ENCODE results near the gene ZC3H12D. TPM values are rescaled to one million over a fixed set of nuclear protein-coding genes. Genes with fewer than 3 reads are reported as not detected.

ZC3H12D gene
- polyA plus RNA-seq, 1 of the 3 experiments (the other 2 are of a cell fraction), result 0.03 TPM

DNA sequence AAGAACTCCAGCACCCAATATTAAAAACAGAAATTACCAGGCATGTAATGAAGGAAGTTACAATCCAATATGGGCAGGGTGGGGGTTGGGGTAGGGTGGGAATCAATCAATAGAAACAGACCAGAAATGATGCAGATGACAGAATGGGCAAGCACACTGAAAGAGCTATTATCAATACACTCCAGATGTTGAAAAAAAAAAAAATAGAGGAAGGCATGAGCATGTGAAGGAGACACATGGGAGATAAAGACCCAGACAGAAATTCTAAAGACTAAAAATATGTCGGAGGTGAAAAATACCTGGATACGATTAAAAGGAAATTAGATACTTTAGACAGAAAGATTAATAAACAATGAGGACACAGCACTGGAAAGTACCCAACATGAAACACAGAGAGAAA, 19.1 kb upstream of the ZC3H12D start:
- no peaks in the 10 kb centered on the region for H4K20me1 ChIP-seq (ENCODE audit: insufficient read depth)
- H3K4me2 ChIP-seq, result no peak overlapping the region
- peaks cover 14% of the 10 kb centered on the region for H3F3A ChIP-seq (replicated peaks; ENCODE audit: insufficient read depth)
- TF ChIP-seq GABPA (IDR thresholded peaks at IDR 0.05; ENCODE audit: low read depth) (no peak), RXRA (IDR thresholded peaks at IDR 0.05; ENCODE audit: borderline replicate concordance, low read depth) (no peak), ELF1 (IDR thresholded peaks at IDR 0.05) (no peak), EZH2phosphoT487 (IDR thresholded peaks at IDR 0.05; ENCODE audit: borderline replicate concordance, low read depth) (no peak), SMC3 (IDR thresholded peaks at IDR 0.05; ENCODE audit: low read depth, low read length) (no peak)
- TF ChIP-seq, protein P1, sequence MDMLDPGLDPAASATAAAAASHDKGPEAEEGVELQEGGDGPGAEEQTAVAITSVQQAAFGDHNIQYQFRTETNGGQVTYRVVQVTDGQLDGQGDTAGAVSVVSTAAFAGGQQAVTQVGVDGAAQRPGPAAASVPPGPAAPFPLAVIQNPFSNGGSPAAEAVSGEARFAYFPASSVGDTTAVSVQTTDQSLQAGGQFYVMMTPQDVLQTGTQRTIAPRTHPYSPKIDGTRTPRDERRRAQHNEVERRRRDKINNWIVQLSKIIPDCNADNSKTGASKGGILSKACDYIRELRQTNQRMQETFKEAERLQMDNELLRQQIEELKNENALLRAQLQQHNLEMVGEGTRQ (IDR thresholded peaks at IDR 0.05; ENCODE audit: borderline replicate concordance, low read depth, low read length), result no peak
- TF ChIP-seq, protein P2, sequence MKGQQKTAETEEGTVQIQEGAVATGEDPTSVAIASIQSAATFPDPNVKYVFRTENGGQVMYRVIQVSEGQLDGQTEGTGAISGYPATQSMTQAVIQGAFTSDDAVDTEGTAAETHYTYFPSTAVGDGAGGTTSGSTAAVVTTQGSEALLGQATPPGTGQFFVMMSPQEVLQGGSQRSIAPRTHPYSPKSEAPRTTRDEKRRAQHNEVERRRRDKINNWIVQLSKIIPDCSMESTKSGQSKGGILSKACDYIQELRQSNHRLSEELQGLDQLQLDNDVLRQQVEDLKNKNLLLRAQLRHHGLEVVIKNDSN (IDR thresholded peaks at IDR 0.05; ENCODE audit: borderline replicate concordance, low read depth), result no peak
- ChIA-PET CTCF (interaction anchor here (1.1 to 7.7 kb wide), 3 partner anchors 13 to 475 kb away, joined by 4 to 44 read pairs (median 9); no protein-coding TSS in a partner anchor), POLR2A (no interaction called here)
- WGBS (ENCODE audit: low lambda C conversion rate), result 89% methylated on average over 2 of the region's 2 CpGs
- peaks cover 25 to 35% of the 10 kb centered on the region in 2 experiments for H3K36me3 ChIP-seq (replicated peaks in 1 of 2; ENCODE audit: control insufficient read depth in 1 of 2, insufficient read depth in 2 of 2, low read length in 1 of 2)
- H3K9me2 ChIP-seq, result no peaks in the 10 kb centered on the region
- H3K27me3 ChIP-seq (ENCODE audit: insufficient read depth), result no peaks in the 10 kb centered on the region
- no peaks in the 10 kb centered on the region; a peak in 1 of 4 replicates for H3K4me1 ChIP-seq (ENCODE audit: control insufficient read depth in 1 of 2, insufficient read depth in 2 of 2, low read depth in 1 of 2, low read length in 1 of 2)
- peaks cover 4% of the 10 kb centered on the region; the same call in 1 of the 2 replicates for H3K79me2 ChIP-seq (ENCODE audit: insufficient read depth)
- DNase-seq, result no peak
- no peak overlapping the region for H3K4me3 ChIP-seq (ENCODE audit: low read depth in 2 of 2, low read length in 1 of 2)
- H3K9ac ChIP-seq, result no peak overlapping the region
- no peaks in the 10 kb centered on the region for H3K9me3 ChIP-seq
- H3K27ac ChIP-seq (ENCODE audit: low read depth in 2 of 2, low read length in 1 of 2), result no peak overlapping the region
- no peak overlapping the region for H2AFZ ChIP-seq (ENCODE audit: low read depth)

- H3K27ac ChIP-seq (ENCODE audit: low read depth in 2 of 2, low read length in 1 of 2), result no peak overlapping the region
- H3K9me3 ChIP-seq, result no peaks in the 10 kb centered on the region
- ChIA-PET POLR2A (interaction anchor here (0.6 kb wide), 1 partner anchor 43 kb away, joined by 3 read pairs; the partner anchor contains the start of gene PPIL4), CTCF (interaction anchor here (1.6 to 7.7 kb wide), 2 partner anchors 13 to 72 kb away, joined by 9 to 44 read pairs; no protein-coding TSS in a partner anchor)
- 93% methylated on average over 2 of the region's 2 CpGs for WGBS (ENCODE audit: low lambda C conversion rate)
- H3K9ac ChIP-seq, result no peak overlapping the region
- no peaks in the 10 kb centered on the region for H3K4me1 ChIP-seq (ENCODE audit: control insufficient read depth in 1 of 2, insufficient read depth in 2 of 2, low read depth in 1 of 2, low read length in 1 of 2)
- H3K79me2 ChIP-seq (ENCODE audit: insufficient read depth), result peaks cover 4% of the 10 kb centered on the region; the same call in 1 of the 2 replicates
- H2AFZ ChIP-seq (ENCODE audit: low read depth), result no peak overlapping the region
- H3F3A ChIP-seq (replicated peaks; ENCODE audit: insufficient read depth), result peaks cover 18% of the 10 kb centered on the region
- H3K27me3 ChIP-seq (ENCODE audit: insufficient read depth), result no peaks in the 10 kb centered on the region
- H3K4me3 ChIP-seq (ENCODE audit: low read depth in 2 of 2, low read length in 1 of 2), result no peak overlapping the region
- TF ChIP-seq EZH2phosphoT487 (IDR thresholded peaks at IDR 0.05; ENCODE audit: borderline replicate concordance, low read depth), result no peak
- no peak for TF ChIP-seq FOXM1 (IDR thresholded peaks at IDR 0.05; ENCODE audit: low read depth)
- TF ChIP-seq RAD21 (IDR thresholded peaks at IDR 0.05; ENCODE audit: low read length), result no peak
- TF ChIP-seq MEF2A (IDR thresholded peaks at IDR 0.05; ENCODE audit: borderline replicate concordance, low read depth), result no peak
- no peak for TF ChIP-seq GABPA (IDR thresholded peaks at IDR 0.05; ENCODE audit: low read depth)
- no peak for TF ChIP-seq NFIC (IDR thresholded peaks at IDR 0.05; ENCODE audit: borderline replicate concordance)
- no peak for TF ChIP-seq RCOR1 (IDR thresholded peaks at IDR 0.05; ENCODE audit: low read length)
- TF ChIP-seq FOXJ3 (CRISPR knock-in tag; IDR thresholded peaks at IDR 0.05), result no peak
- TF ChIP-seq, protein P3, sequence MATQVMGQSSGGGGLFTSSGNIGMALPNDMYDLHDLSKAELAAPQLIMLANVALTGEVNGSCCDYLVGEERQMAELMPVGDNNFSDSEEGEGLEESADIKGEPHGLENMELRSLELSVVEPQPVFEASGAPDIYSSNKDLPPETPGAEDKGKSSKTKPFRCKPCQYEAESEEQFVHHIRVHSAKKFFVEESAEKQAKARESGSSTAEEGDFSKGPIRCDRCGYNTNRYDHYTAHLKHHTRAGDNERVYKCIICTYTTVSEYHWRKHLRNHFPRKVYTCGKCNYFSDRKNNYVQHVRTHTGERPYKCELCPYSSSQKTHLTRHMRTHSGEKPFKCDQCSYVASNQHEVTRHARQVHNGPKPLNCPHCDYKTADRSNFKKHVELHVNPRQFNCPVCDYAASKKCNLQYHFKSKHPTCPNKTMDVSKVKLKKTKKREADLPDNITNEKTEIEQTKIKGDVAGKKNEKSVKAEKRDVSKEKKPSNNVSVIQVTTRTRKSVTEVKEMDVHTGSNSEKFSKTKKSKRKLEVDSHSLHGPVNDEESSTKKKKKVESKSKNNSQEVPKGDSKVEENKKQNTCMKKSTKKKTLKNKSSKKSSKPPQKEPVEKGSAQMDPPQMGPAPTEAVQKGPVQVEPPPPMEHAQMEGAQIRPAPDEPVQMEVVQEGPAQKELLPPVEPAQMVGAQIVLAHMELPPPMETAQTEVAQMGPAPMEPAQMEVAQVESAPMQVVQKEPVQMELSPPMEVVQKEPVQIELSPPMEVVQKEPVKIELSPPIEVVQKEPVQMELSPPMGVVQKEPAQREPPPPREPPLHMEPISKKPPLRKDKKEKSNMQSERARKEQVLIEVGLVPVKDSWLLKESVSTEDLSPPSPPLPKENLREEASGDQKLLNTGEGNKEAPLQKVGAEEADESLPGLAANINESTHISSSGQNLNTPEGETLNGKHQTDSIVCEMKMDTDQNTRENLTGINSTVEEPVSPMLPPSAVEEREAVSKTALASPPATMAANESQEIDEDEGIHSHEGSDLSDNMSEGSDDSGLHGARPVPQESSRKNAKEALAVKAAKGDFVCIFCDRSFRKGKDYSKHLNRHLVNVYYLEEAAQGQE (IDR thresholded peaks at IDR 0.05; ENCODE audit: low read depth, low read length), result no peak
- TF ChIP-seq RXRA (IDR thresholded peaks at IDR 0.05; ENCODE audit: borderline replicate concordance, low read depth), result no peak
- TF ChIP-seq, protein P1 (IDR thresholded peaks at IDR 0.05; ENCODE audit: borderline replicate concordance, low read depth, low read length), result no peak
- TF ChIP-seq MXI1 (IDR thresholded peaks at IDR 0.05; ENCODE audit: low read depth, low read length), result no peak
- TF ChIP-seq SMC3 (IDR thresholded peaks at IDR 0.05; ENCODE audit: low read depth, low read length), result no peak
- TF ChIP-seq, protein P4, sequence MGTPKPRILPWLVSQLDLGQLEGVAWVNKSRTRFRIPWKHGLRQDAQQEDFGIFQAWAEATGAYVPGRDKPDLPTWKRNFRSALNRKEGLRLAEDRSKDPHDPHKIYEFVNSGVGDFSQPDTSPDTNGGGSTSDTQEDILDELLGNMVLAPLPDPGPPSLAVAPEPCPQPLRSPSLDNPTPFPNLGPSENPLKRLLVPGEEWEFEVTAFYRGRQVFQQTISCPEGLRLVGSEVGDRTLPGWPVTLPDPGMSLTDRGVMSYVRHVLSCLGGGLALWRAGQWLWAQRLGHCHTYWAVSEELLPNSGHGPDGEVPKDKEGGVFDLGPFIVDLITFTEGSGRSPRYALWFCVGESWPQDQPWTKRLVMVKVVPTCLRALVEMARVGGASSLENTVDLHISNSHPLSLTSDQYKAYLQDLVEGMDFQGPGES (IDR thresholded peaks at IDR 0.05; ENCODE audit: low read depth, low read length), result no peak
- TF ChIP-seq, protein P5, sequence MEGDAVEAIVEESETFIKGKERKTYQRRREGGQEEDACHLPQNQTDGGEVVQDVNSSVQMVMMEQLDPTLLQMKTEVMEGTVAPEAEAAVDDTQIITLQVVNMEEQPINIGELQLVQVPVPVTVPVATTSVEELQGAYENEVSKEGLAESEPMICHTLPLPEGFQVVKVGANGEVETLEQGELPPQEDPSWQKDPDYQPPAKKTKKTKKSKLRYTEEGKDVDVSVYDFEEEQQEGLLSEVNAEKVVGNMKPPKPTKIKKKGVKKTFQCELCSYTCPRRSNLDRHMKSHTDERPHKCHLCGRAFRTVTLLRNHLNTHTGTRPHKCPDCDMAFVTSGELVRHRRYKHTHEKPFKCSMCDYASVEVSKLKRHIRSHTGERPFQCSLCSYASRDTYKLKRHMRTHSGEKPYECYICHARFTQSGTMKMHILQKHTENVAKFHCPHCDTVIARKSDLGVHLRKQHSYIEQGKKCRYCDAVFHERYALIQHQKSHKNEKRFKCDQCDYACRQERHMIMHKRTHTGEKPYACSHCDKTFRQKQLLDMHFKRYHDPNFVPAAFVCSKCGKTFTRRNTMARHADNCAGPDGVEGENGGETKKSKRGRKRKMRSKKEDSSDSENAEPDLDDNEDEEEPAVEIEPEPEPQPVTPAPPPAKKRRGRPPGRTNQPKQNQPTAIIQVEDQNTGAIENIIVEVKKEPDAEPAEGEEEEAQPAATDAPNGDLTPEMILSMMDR (IDR thresholded peaks at IDR 0.05), result no peak
- H3K36me3 ChIP-seq (replicated peaks in 1 of 2; ENCODE audit: control insufficient read depth in 1 of 2, insufficient read depth in 2 of 2, low read length in 1 of 2), result peaks cover 25 to 39% of the 10 kb centered on the region in 2 experiments
- no peak for DNase-seq
- H3K4me2 ChIP-seq, result no peak overlapping the region
- H3K9me2 ChIP-seq, result no peaks in the 10 kb centered on the region
- H4K20me1 ChIP-seq (ENCODE audit: insufficient read depth), result no peaks in the 10 kb centered on the region
These were observed 18.5 kb upstream of the ZC3H12D start for GRCh38 chr6:149503276-149503675.
